ENCODE measurements around the gene TGFBR3.

Gene TGFBR3

DNA sequence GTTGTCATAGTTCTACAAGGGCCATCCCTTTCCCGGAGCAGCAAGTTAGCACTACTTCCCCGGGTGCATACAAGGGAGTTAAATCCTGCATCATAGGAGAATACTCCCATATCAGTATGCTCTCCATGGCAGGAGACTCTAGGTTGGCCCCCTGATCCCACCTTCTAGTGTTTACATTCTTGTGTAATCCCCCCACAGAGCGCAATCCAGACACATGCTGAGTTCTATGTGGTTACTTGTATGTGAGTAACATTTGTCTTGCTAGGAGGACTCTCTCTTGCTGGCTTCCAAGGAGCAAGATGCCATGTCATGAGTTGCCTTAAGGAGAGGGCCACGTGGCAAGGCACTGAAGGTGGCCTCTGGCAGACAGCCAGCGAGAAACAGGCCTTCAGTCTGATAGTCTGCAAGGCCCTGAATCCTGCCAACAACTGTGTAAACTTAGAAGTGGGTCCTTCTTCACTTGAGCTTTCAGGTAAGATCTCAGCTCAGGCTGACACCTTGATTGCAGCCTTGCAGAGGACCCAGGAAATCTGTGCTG is 230.0 kb downstream of the TGFBR3 start:
- no peak for DNase-seq (ENCODE audit: low read depth in 2 of 3, low spot score in 2 of 3)

DNA sequence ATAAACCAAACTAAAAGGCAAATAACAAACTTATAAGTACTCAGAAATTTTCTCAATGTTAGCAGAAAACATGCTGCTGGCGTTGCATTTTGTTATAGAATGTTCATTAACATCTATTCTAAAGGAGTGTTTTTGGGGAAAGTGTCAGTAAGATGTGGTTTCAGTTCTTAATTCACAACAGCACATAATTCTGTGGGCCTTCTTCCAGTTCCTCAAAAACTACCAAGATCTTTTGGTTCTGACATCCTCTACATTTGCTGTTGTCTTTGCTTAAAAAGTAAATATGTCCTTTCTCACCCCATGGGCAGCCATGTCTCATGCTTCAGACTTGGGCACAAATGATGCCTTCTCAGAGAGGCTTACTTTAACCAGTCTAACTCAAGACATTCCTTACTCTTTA is 232.8 kb downstream of the TGFBR3 start:
- no peak for DNase-seq (ENCODE audit: low read depth in 2 of 3, low spot score in 2 of 3)

DNA sequence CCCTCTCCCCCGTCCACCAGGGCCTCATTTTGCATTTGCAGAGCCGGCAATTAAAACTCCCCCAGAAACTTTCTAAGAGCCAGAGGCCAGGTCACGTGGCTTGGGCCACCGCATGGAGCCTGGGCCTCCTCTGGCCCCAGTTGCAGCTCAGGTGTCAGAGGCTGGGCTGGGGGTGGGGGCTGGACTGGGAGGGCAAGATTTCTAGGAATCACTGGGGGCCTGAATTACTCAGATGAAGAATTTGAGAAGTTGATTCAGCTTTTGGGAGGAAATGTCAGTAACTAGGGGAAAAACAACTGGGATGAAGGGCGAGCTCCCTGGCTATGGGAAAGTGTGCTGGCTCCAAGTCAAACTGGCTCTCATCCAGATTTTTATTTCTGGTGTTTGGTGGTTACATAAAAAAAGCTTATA is 234.3 kb downstream of the TGFBR3 start:
- DNase-seq (ENCODE audit: low read depth in 2 of 3, low spot score in 2 of 3), result no peak

DNA sequence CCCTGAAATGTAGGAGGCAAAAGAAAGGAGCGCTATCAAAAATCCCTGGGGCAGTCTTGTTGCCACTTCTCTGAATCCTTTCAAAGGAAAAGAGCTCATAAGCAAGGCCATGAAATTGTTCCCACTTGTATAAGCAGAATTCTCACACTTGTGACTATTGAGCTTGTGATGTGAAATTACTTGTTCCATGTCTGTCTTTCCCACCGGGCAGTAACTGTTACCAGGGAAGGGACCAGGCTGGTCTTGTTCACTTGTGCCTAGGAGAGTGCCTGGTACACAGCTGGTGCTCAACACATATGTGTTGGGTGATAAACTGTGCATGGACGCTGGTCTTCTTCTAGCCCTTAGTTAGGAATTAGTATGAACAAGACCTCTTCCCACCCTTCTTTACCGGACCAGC is 234.7 kb downstream of the TGFBR3 start:
- no peak for DNase-seq (ENCODE audit: low read depth in 2 of 3, low spot score in 2 of 3)

DNA sequence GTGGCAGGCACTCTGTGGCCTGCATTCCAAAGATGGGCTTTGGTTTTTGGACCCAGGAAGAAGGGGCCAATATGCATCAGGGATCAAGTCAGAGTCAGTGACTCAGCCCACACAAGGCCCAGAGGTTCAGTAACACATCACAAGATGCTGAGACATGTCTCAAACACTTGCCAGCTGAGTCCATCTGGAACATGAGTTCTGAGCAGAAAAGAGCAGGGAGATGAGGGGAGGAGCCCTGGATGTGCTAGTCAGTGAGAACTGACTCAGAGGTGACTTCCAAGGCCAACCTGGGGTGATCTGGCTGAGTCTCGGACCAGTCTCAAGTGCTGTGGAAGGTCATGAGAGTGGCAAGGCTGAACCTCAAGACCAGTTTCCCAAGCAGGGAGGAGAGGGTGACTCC is 235.2 kb downstream of the TGFBR3 start:
- no peak for DNase-seq (ENCODE audit: low read depth in 2 of 3, low spot score in 2 of 3)

DNA sequence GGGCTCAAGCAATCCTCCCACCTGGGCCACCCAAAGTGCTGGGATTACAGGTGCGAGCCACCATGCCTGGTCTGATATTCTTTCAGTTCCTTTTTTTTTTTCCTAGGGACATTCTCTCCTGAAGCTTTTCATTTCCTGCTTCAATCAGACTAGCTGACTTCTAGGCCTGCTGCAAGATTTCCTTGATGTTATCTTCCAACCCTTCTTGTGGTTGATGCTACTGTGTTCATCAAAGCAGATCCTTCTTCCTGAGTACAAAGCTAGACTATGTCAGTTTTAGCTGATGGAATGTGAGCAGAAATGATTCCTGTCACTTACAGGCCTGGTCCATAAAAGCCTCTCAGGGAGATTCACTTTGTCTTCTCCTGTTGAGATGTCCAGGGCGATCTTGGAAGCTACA is 238.9 kb downstream of the TGFBR3 start:
- no peak for DNase-seq (ENCODE audit: low read depth in 2 of 3, low spot score in 2 of 3)

DNA sequence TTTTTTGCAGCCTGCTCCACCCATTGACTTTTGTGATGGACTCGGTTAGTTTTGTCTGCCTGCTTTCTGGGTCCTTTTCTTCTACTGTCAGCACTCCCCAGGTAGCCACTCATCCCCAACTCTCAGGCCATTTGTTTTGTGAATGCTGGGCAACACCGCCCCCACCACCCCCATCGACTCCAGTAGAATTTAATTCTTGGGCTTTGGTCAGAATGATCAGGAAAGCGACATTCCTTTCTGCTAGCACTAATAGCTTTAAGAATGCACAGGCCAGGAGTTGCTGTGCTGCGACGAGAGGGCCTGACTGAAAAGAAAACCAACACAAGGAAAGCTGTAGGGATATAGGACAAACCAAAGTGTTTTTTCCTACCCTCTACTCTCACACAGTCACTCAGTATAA is 240.9 kb downstream of the TGFBR3 start:
- DNase-seq (ENCODE audit: low read depth in 2 of 3, low spot score in 2 of 3), result no peak

DNA sequence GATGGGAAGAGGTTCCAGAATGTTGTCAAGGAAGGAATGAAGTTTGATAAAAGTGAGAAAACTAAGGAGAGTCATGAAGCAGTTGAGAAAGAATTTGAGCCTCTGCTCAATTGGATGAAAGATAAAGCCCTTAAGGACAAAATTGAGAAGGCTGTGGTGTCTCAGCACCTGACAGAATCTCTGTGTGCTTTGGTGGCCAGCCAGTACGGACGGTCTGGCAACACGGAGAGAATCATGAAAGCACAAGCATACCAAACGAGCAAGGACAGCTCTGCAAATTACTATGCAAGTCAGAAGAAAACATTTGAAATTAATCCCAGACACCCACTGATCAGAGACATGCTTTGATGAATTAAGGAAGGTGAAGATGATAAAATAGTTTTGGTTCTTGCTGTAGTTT is 242.5 kb downstream of the TGFBR3 start:
- DNase-seq (ENCODE audit: low read depth in 2 of 3, low spot score in 2 of 3), result no peak

DNA sequence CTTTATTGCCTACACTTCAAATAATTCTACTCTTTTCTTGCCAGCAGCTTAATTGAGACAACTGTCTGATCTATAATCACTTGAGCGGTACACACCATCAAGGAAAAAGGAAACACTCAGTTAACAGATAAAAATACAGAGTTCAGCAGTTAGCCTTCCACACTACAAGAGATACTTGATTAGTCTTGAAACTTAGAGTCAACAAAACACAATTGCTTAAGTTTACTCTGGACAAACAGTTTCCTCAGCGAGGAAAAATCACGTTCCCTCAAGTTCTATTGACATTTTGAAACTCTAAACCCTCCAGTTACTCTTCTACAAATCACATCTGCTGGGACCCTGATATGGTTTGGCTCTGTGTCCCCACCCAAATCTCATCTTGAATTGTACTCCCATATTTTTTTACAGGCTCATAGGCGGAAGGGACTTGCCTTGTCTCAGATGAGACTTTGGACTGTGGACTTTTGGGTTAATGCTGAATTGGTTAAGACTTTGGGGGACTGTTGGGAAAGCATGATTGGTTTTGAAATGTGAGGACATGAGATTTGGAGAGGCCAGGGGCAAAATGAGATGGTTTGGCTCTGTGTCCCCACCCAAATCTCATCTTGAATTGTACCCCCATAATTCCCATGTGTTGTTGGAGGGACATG is 244.9 kb downstream of the TGFBR3 start:
- no peak for DNase-seq (ENCODE audit: low read depth in 2 of 3, low spot score in 2 of 3)

DNA sequence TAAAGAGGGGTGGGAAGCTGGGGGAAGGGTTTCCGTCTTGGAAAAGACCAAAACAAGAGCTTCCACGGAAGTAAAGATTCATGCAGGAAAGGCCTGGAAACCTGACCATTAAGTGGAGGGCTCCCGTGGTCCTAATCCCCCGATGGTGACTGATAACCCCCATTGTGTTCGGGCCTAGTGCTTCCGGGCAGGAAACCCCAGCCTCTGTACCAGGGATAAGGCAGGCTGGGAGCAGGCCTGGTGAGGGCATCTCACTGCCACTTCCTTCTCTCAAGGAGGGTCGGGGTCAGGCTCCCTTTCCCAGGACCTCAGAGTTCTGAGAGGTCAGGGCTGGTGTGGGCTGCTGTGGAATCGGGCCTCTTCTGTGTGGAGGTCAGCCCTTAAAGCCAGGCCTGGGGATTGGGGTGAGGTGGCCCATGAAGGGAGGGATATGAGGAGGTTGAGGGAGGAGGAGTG is 248.4 kb downstream of the TGFBR3 start:
- DNase-seq (ENCODE audit: low read depth in 2 of 3, low spot score in 2 of 3), result no peak

DNA sequence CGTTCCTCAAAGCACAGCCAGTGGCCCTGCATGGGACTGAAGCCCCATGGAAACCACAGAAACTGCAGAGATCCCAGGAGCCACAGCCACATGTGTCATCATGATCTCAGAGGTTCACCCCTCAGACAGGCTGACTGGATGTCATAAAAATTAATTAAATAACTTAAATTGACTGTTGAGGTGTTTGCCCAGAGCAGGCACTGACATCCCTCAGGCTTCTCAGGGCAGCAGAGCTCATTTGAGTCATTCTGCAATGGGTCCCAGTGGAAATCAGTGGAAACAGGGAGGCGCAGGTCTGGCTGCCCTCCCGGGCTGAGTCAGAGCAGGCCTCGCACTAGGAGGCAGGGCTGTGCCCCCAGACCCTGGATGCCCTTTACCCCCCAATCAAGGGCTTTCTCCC is 250.2 kb downstream of the TGFBR3 start:
- no peak for DNase-seq (ENCODE audit: low read depth in 2 of 3, low spot score in 2 of 3)

DNA sequence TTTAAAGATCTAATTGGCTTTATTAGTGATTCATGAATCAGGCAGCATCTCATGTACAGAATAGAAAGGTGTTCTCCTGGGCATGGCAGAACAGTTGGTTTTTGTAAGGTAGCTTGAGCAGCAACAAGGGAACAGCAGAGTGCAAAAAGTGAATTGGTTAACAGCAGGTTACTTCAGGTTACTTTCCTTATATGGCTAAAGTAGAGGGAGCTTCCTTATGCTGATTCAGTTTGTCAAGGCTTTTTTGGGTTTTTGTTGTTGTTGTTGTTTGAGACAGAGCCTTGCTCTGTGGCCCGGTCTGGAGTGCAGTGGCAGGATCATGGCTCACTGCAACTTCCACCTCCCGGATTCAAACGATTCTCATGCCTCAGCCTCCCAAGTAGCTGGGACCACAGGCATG is 252.5 kb downstream of the TGFBR3 start:
- DNase-seq (ENCODE audit: low read depth in 2 of 3, low spot score in 2 of 3), result no peak

DNA sequence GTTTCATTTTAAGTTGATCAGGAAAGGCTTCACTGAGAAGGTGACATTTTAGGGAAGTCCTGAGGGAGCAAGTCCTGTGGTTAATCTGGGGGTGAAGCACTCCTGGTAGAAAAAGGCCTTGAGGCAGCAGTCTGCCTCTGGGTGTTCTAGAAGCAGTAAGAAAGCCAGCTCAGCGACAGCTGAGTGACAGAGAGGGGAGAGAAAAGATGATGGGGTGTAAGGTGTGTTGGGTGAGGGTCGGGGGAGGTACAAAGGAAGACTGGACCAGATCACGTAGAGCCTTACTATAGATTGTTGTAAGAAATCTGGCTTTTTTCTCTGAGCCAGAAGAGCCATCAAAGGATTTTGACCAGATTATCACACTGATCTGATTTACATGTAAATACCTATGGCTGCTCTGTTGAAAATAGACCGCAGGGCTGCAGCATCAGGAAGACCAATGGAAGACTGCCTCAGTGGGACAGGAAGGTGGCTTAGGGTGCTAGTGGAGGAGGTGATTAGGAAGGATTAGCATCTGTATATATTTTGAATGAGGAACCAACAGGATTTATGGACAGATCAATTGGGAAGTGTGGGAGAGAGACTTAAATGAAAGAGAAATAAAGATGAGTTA is 254.1 kb downstream of the TGFBR3 start:
- no peak for DNase-seq (ENCODE audit: low read depth in 2 of 3, low spot score in 2 of 3)

DNA sequence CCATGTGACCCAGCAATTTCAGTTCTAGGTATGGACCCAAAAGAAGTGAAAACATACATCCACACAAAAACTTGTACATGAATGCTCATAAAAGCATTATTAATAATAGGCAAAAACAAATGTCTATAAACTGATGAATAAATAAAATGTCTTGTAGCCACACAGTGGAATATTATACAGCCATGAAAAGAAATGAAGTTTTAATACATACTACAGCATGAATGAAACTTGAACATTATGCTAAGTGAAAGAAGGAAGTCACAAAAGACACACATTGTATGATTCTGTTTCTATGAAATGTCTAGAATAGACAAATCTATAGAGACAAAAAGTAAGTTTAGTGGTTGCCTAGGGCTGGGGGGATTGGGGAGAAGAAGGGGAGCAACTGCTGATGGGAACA is 255.1 kb downstream of the TGFBR3 start:
- DNase-seq (ENCODE audit: low read depth in 2 of 3, low spot score in 2 of 3), result no peak
